ENCODE results near the gene ZNF555. TPM values are rescaled to one million over a fixed set of nuclear protein-coding genes. Genes with fewer than 3 reads are reported as not detected.

Gene ZNF555
- total and polyA plus RNA-seq, 10 of the 15 experiments (the other 5 are each of a cell fraction or from before 2014, with no cell fraction given) = 0.58 to 1.9 (median 1.2) TPM

DNA sequence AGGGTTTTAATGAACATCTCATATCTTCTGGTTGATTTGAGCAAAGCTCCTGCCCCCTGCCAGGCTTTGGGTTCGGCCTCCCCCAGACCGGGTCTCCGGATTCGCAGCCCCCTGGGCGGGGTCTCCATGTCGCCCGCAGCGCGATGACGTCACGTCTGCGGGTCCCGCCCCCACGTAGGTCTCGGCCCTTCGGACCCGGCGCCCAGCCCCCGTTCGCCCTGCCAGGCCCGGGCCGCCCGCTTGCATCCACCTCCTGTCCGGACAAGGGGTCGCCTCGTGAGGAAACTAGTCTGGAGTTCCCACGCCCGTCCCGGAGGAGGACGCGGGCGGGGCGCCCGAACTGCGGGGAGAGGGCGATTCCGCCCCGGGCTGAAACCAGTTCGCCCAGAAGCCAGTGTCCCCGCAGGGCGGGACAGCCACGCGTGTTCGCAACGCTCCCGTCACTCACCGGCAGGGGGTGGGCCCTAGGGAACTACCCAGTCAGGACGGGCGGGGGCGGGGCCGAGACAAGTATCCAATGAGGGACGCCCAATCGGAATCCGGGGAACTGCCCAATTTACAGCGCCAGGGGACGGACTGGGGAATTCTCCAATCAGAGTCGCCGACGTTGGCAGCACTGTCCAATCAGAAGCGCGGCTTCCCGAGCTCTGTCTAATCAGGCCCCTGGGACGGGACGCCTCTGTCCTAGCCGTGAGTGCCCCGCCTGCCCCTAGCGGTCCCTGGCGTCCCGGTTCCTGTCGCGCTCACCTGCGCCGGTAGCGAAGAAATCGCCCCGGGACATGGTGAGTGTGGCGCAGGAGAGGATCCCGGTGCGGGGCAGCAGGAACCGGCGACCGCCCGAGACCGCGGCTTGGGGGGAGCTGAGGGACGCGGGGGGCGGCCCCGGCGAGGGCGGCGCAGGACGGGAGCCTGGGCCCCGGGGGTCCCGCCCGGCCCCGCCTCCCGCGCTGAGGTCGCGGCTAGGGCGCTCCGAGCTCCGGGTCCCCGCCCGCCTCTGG is at the start of gene ZNF555 (continued):
- TF ChIP-seq RUNX3 (IDR thresholded peaks at IDR 0.05; ENCODE audit: low read length) (0 out of 2 replicates have a peak, but pooled peaks have one; percentile 10), BCL11A (IDR thresholded peaks at IDR 0.05; ENCODE audit: low read depth, low read length) (no peak; the same call in 1 of the 2 replicates), TAF1 (IDR thresholded peaks at IDR 0.05; ENCODE audit: borderline replicate concordance, low read depth, low read length) (0 out of 2 replicates have a peak, but pooled peaks have one; percentile 23), CHD2 (IDR thresholded peaks at IDR 0.05; ENCODE audit: borderline replicate concordance, low read depth, low read length) (peak; percentile 91), NBN (IDR thresholded peaks at IDR 0.05) (peak; percentile 79), PKNOX1 (IDR thresholded peaks at IDR 0.05) (peak; percentile 99), MYC (IDR thresholded peaks at IDR 0.05; ENCODE audit: insufficient read depth, insufficient read length, insufficient replicate concordance, low read length, severe bottlenecking) (no peak), RB1 (IDR thresholded peaks at IDR 0.05; ENCODE audit: borderline replicate concordance) (no peak), EZH2 (IDR thresholded peaks at IDR 0.05; ENCODE audit: borderline replicate concordance, control insufficient read depth, low read depth, low read length) (no peak), IRF5 (IDR thresholded peaks at IDR 0.05; ENCODE audit: borderline replicate concordance) (no peak), STAT3 (IDR thresholded peaks at IDR 0.05; ENCODE audit: low read depth, low read length) (no peak), ZNF207 (IDR thresholded peaks at IDR 0.05; ENCODE audit: borderline replicate concordance) (no peak), NFIC (IDR thresholded peaks at IDR 0.05; ENCODE audit: low read depth, low read length) (no peak), PRDM15 (CRISPR knock-in tag; IDR thresholded peaks at IDR 0.05) (no peak), CBFB (IDR thresholded peaks at IDR 0.05; ENCODE audit: low read depth) (no peak), SRF (IDR thresholded peaks at IDR 0.05; ENCODE audit: low read depth in 2 of 2, low read length in 2 of 2) (no peak), ZZZ3 (IDR thresholded peaks at IDR 0.05; ENCODE audit: control insufficient read depth, insufficient read length, low read depth) (no peak), BHLHE40 (IDR thresholded peaks at IDR 0.05; ENCODE audit: borderline replicate concordance in 1 of 2, low read depth in 2 of 2, low read length in 1 of 2) (no peak; a peak in 1 of 4 replicates), SREBF1 (IDR thresholded peaks at IDR 0.05; ENCODE audit: low read length) (no peak), RCOR1 (conservative IDR thresholded peaks at IDR 0.05; ENCODE audit: low read depth, low read length) (no peak)
